Measurements from ENCODE around the gene TMEM169.
"Not testable (repeated sequence)": the region's sequence is repeated elsewhere in the genome, so short reads cannot be mapped to it uniquely, and the experiment has no call there.

The TMEM169 gene

GRCh38 chr2:216131175-216131926 is 49.6 kb downstream of the TMEM169 start:
- peak; percentile 32 for DNase-seq (ENCODE audit: low spot score)

GRCh38 chr2:216132585-216132984 is 50.9 kb downstream of the TMEM169 start:
- no peak for DNase-seq (ENCODE audit: low spot score)

GRCh38 chr2:216133397-216133796 is 51.7 kb downstream of the TMEM169 start:
- DNase-seq (ENCODE audit: low spot score), result no peak

- no peak for DNase-seq (ENCODE audit: low spot score)
Measured at GRCh38 chr2:216134958-216135541, 53.3 kb downstream of the TMEM169 start.

- no peak for DNase-seq (ENCODE audit: low spot score)
Measured at GRCh38 chr2:216139884-216140283, 58.2 kb downstream of the TMEM169 start.

- not testable (repeated sequence) for DNase-seq (ENCODE audit: low spot score)
Measured at GRCh38 chr2:216141516-216141915, 59.8 kb downstream of the TMEM169 start.

- peak; percentile 69 for DNase-seq (ENCODE audit: low spot score)
Measured at GRCh38 chr2:216142540-216142939, 60.8 kb downstream of the TMEM169 start.

GRCh38 chr2:216144372-216144771 is 62.7 kb downstream of the TMEM169 start:
- DNase-seq (ENCODE audit: low spot score), result no peak

- no peak for DNase-seq (ENCODE audit: low spot score)
Measured at GRCh38 chr2:216144857-216145256, 63.1 kb downstream of the TMEM169 start.

- DNase-seq (ENCODE audit: low spot score), result no peak
Measured at GRCh38 chr2:216146573-216146972, 64.9 kb downstream of the TMEM169 start.

GRCh38 chr2:216147172-216148131 is 65.7 kb downstream of the TMEM169 start:
- no peak for DNase-seq (ENCODE audit: low spot score)

- DNase-seq (ENCODE audit: low spot score), result no peak
Measured at GRCh38 chr2:216148983-216149382, 67.3 kb downstream of the TMEM169 start.

- no peak for DNase-seq (ENCODE audit: low spot score)
Measured at GRCh38 chr2:216149741-216150140, 68.0 kb downstream of the TMEM169 start.

- DNase-seq (ENCODE audit: low spot score), result no peak
Measured at GRCh38 chr2:216151313-216152025, 69.8 kb downstream of the TMEM169 start.

Data from activated CD4-positive, alpha-beta T cell treated with anti-CD3 and anti-CD28 coated beads, Interleukin-2, Interleukin-4, amounts not matched to agents 100 ng/mL and 50 ng/mL, durations not matched to agents 16 hours and 8 hours (primary cell).